Gastrocnemius medialis (tissue), 4 donors: Measurements from ENCODE around the gene CHL1.

ENCODE experiments used
- CTCF ChIP-seq, 5 experiments: fragments of 450-650 bp in 3 of 5; fragments of 200-600 bp in 2 of 5; sonication (generic) in 2 of 5; IDR thresholded peaks in 4 of 5; conservative IDR thresholded peaks in 1 of 5; 1 replicate in 4 of 5; 2 replicates in 1 of 5; pipeline ENCODE4 v1.5.1; 2016 to 2019; ENCODE audit warnings: antibody characterized with exemption in 5 of 5, mild to moderate bottlenecking in 3 of 5, moderate library complexity in 3 of 5
- POLR2A ChIP-seq, 2 donors: fragments of 450-650 bp; IDR thresholded peaks; one replicate each; pipeline ENCODE4 v1.6.1; 2017; ENCODE audit warnings: antibody characterized with exemption in 2 of 2, mild to moderate bottlenecking in 2 of 2, moderate library complexity in 2 of 2

DNA sequence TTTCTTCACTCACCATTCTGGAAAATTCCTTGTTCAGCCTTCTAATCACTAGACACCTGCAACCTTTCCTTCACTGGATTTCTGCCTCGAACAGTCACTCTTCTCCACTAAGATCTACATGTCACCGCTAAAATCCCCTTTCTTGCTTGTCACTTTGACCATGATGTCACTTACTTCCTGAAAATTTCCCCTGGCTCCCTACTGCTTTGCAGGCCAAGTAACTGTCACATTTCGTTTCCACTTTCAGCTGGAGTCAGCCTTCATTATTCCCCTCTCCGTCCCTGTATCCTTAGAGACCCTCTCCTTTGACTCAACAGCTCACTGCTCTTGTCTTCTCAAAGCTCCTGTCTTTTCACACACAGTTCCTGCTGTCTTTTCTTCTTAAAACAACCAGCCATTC, 15.9 kb downstream of the CHL1 start:
- TF ChIP-seq CTCF (IDR thresholded peaks at IDR 0.05 in 4 of 5, conservative IDR thresholded peaks at IDR 0.05 in 1 of 5) (no peak), POLR2A (IDR thresholded peaks at IDR 0.05) (no peak)
